ENCODE data around the gene SCMH1. TPM values are rescaled to one million over a fixed set of nuclear protein-coding genes. Genes with fewer than 3 reads are reported as not detected.

Gene SCMH1
- total RNA-seq, 4 donors from 2014 or later = 45.6 to 102 (median 82.5) TPM

DNA sequence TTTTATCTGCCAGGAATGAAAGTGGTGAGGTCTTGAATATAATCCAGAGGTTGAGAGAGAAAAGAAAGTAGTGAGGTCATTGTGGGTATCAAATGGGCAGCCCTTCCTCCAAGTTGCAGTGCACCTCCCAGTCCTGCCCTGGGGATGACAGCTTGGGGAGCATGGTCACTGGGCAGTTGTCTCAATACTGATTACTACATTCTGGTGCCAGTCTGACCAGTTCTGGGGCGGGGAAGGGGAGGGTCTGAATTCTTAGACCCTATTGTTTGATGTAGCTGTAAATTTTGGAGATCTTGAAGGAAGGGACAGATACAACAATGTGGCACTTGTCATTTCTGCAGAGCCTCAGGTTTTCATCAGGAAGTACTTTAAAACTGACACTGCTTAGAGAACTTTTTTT lies 231.8 kb downstream of the SCMH1 start:
- Histone ChIP-seq H3K9me3 (no peaks in the 10 kb centered on the region), H3K27ac (no peak overlapping the region), H3K27me3 (no peaks in the 10 kb centered on the region), H3K4me3 (no peak overlapping the region), H3K36me3 (peaks cover 0 to 82% of the 10 kb centered on the region in 2 donors), H3K4me1 (peaks cover 0 to 6% (median 0%) of the 10 kb centered on the region in 3 donors)
- no peak for ATAC-seq
- WGBS, 2 donors (ENCODE audit: low coverage in 1 of 2) = 86 to 100% methylated on average over 1 of the region's 1 CpG
- TF ChIP-seq CTCF (IDR thresholded peaks at IDR 0.05) (no peak), EP300 (IDR thresholded peaks at IDR 0.05) (no peak), POLR2A (IDR thresholded peaks at IDR 0.05) (no peak), POLR2AphosphoS5 (IDR thresholded peaks at IDR 0.05) (no peak)

- H3K4me1 ChIP-seq = no peaks in the 10 kb centered on the region
- peaks cover 0 to 87% of the 10 kb centered on the region in 2 donors for H3K36me3 ChIP-seq
- H3K4me3 ChIP-seq = no peak overlapping the region
- H3K9me3 ChIP-seq = no peaks in the 10 kb centered on the region
- H3K27me3 ChIP-seq = no peaks in the 10 kb centered on the region
- ATAC-seq = no peak
- H3K27ac ChIP-seq = no peak overlapping the region
- TF ChIP-seq CTCF (IDR thresholded peaks at IDR 0.05) (no peak), EP300 (IDR thresholded peaks at IDR 0.05) (no peak), POLR2AphosphoS5 (IDR thresholded peaks at IDR 0.05) (no peak), POLR2A (IDR thresholded peaks at IDR 0.05) (no peak)
- 92 to 100% methylated on average over 2 to 4 of the region's 8 CpGs for WGBS, 2 donors (ENCODE audit: low coverage in 1 of 2)
These were observed 232.6 kb downstream of the SCMH1 start for GRCh38 chr1:41009466-41009865.

DNA sequence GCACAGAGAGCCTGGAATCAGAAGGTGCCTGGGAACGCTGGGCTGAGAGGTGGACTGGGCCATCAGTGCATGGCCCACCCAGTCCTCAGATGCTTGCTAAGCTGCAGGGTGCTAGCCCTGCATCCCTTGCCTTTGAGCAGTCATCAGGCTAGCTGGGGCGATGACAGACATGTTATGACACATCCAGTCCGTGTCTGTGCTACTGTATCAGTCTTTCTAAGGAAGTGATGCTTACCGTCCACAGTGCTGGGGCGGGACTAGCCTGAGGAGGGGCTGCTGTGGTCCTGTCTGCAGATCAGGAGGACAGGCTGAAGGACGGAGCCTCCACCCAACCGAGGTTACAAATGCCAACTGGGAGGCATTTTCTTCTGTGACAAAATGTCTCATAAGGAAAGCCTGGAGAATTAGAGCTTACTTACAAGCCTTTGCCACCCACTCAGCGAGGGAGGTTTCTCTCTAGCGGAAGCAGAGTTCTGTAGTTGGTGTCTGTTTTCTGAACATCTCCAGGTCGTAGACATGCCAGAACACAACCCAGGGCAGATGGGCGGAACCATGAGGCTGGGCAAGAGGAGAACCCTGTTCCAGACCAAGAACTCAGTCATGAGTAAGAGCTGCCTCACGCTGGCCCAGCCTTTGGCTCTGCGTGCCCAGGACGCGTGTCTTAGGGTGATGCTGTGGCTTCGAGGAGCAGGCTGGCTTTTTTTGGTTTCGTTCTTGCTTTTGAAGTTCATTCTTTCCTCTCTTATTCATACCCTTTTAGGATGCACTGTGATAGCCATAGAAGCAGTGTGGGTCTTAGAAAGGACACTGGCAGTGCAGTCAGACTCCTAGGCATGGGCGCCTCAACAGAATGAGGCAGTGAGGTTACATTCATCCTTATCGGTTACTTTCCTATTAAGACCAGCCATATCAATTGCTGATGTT lies 234.9 kb downstream of the SCMH1 start:
- Histone ChIP-seq H3K4me1 (peaks cover 0 to 22% (median 5%) of the 10 kb centered on the region in 3 donors), H3K27ac (no peak overlapping the region), H3K36me3 (peaks cover 0 to 87% of the 10 kb centered on the region in 2 donors), H3K27me3 (no peaks in the 10 kb centered on the region), H3K4me3 (no peak overlapping the region), H3K9me3 (no peaks in the 10 kb centered on the region)
- 81 to 100% methylated on average over 2 to 6 of the region's 19 CpGs for WGBS, 2 donors (ENCODE audit: low coverage in 1 of 2)
- TF ChIP-seq CTCF (IDR thresholded peaks at IDR 0.05) = no peak
- no peak for TF ChIP-seq POLR2A (IDR thresholded peaks at IDR 0.05)
- TF ChIP-seq EP300 (IDR thresholded peaks at IDR 0.05) = no peak
- no peak for TF ChIP-seq POLR2AphosphoS5 (IDR thresholded peaks at IDR 0.05)
- ATAC-seq = no peak

DNA sequence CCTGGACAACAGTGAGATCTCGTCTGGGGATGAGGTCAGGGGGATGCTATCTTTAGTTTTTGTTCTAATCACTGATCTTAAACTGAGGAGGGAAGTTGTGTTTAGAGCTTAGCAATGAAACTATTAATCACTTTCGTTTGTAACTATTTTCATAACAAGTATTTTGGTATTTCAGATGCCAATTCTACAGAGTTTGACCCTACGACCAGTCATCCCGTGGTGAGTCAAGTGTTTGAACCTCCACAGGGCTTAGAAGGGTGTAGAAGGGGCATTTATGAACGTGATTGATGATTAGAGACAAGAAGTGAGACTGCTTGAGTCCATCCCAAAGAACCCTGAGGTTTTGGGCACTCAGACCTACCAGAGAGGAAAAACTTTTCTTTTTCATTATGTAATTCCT lies 236.2 kb downstream of the SCMH1 start:
- H3K36me3 ChIP-seq = peaks cover 0 to 87% of the 10 kb centered on the region in 2 donors
- H3K4me1 ChIP-seq = peaks cover 0 to 27% (median 5%) of the 10 kb centered on the region in 3 donors
- no peak overlapping the region for H3K27ac ChIP-seq
- no peak overlapping the region for H3K4me3 ChIP-seq
- TF ChIP-seq POLR2AphosphoS5 (IDR thresholded peaks at IDR 0.05) = no peak
- TF ChIP-seq CTCF (IDR thresholded peaks at IDR 0.05) = no peak
- TF ChIP-seq POLR2A (IDR thresholded peaks at IDR 0.05) = no peak
- TF ChIP-seq EP300 (IDR thresholded peaks at IDR 0.05) = no peak
- H3K9me3 ChIP-seq = no peaks in the 10 kb centered on the region
- 74 to 75% methylated on average over 4 to 5 of the region's 5 CpGs for WGBS, 2 donors (ENCODE audit: low coverage in 1 of 2)
- no peaks in the 10 kb centered on the region for H3K27me3 ChIP-seq
- ATAC-seq = no peak

Data from gastroesophageal sphincter (tissue), 4 donors.